Tibial nerve (tissue), 4 donors: Measurements from ENCODE around the gene ORMDL2.

ENCODE experiments used
- CTCF ChIP-seq, 5 experiments: fragments of 200-600 bp in 3 of 5; fragments of 450-650 bp in 2 of 5; sonication (generic) in 3 of 5; IDR thresholded peaks; one replicate each; pipeline ENCODE4 v1.5.1; 2016 to 2019; ENCODE audit warnings: antibody characterized with exemption in 5 of 5, mild to moderate bottlenecking in 3 of 5, moderate library complexity in 2 of 5
- EP300 ChIP-seq, 2 donors: sonication (generic); formaldehyde crosslinking; IDR thresholded peaks; one replicate each; pipeline ENCODE4 v1.6.1; 2017; ENCODE audit warnings: antibody characterized with exemption in 2 of 2, mild to moderate bottlenecking in 1 of 2

GRCh38 chr12:55838361-55838760 is 20.5 kb downstream of the ORMDL2 start:
- TF ChIP-seq EP300 (IDR thresholded peaks at IDR 0.05): no peak
- no peak for TF ChIP-seq CTCF (IDR thresholded peaks at IDR 0.05)
